Heart left ventricle (tissue), 16 donors: ENCODE data around the gene CPNE9. TPM values are rescaled to one million over a fixed set of nuclear protein-coding genes. Genes with fewer than 3 reads are reported as not detected.
A peak's percentile ranks its signal among the peaks of the same experiment; 100 is the strongest.

Experiments
- ATAC-seq, 4 donors: fragments of 200-7000 bp; cut with Tn5 transposase; one replicate each; pipeline ENCODE4 v1.9.1; 2020 to 2022; ENCODE audit warnings: moderate library complexity in 4 of 4, mild to moderate bottlenecking in 3 of 4, moderate number of reproducible peaks in 1 of 4
- DNase-seq, 5 donors: peaks; one replicate each; pipeline ENCODE4 v3.0.0-alpha.2; 2020
- H3K27ac ChIP-seq, 12 donors: fragments of 200-600 bp; sonication (generic) in 4 of 12; one replicate each; pipeline versions ENCODE4 v1.5.0 to v1.8.0; 2016 to 2022; ENCODE audit warnings: mild to moderate bottlenecking in 2 of 12
- H3K27me3 ChIP-seq, 9 donors: fragments of 200-600 bp; sonication (generic) in 2 of 9; one replicate each; pipeline versions ENCODE4 v1.5.1 to v1.8.0; 2016 to 2022; ENCODE audit warnings: mild to moderate bottlenecking in 3 of 9
- H3K36me3 ChIP-seq, 9 donors: fragments of 200-600 bp; sonication (generic) in 2 of 9; one replicate each; pipeline versions ENCODE4 v1.5.0 to v1.8.0; 2018 to 2022; ENCODE audit warnings: mild to moderate bottlenecking in 2 of 9
- H3K4me1 ChIP-seq, 12 donors: fragments of 200-600 bp; sonication (generic) in 4 of 12; one replicate each; pipeline versions ENCODE4 v1.5.0 to v1.8.0; 2016 to 2022; ENCODE audit warnings: mild to moderate bottlenecking in 3 of 12
- H3K4me3 ChIP-seq, 12 donors: fragments of 200-600 bp; sonication (generic) in 4 of 12; one replicate each; pipeline versions ENCODE4 v1.5.0 to v1.8.0; 2017 to 2022; ENCODE audit warnings: mild to moderate bottlenecking in 9 of 12, moderate library complexity in 4 of 12
- H3K9me3 ChIP-seq, 12 donors: fragments of 200-600 bp; sonication (generic) in 4 of 12; one replicate each; pipeline versions ENCODE4 v1.5.0 to v1.8.0; 2016 to 2022; ENCODE audit warnings: mild to moderate bottlenecking in 1 of 12
- POLR2A ChIP-seq, 2 donors: fragments of 450-650 bp; IDR thresholded peaks; one replicate each; pipeline ENCODE4 v1.6.1; 2017; ENCODE audit warnings: antibody characterized with exemption in 2 of 2, mild to moderate bottlenecking in 2 of 2, moderate library complexity in 2 of 2
- WGBS, 4 donors: extraction: QIAGEN DNeasy Blood & Tissue Kit in 2 of 4; methylation state at CpG; one replicate each; pipeline versions ENCODE4 v1.1.5 to v1.1.7; 2013 to 2018; 5-methylcytosine and 5-hydroxymethylcytosine counted together
- intact Hi-C, 10 donors: fragments of 100-400 bp; cut with DNase I; formaldehyde crosslinking; loops; one replicate each; pipeline versions ENCODE4 v1.11.1 to v1.14.2; 2022
- polyA plus RNA-seq, 2 donors: library from polyadenylated mRNA; stranded (reverse); fragments of 200-250 nt; gene quantifications; one replicate each; pipeline ENCODE4 v1.2.3, GENCODE V29; 2013
- total RNA-seq, 9 donors: library from RNA; depleted of rRNA in 2 of 9; stranded (reverse); fragments of >200 nt in 2 of 9; fragmentation: NEBNext Ultra II Directional in 3 of 9; extraction: Animal tissue kit (Norgen Biotek cat#: 25700) in 3 of 9; gene quantifications; one replicate each; pipeline versions ENCODE4 v1.1.0 to v1.2.4, GENCODE V29; 2016 to 2023
- TF ChIP-seq, protein P1 (sequence below), 12 donors: fragments of 200-600 bp; sonication (generic) in 4 of 12; IDR thresholded peaks; one replicate each; pipeline versions ENCODE4 v1.5.0 to v1.8.0; 2018 to 2022; ENCODE audit warnings: antibody characterized with exemption in 12 of 12, mild to moderate bottlenecking in 5 of 12
- donor health status: ischemic (EF 13 %, LVEDD 7.1; RV severe dilation, severe dysfunction).
- donor health status: healthy with polysubstance abuse.
- donor health status: DM: no; HTN: yes; CAD: no.
- donor health status: DM: no; HTN: no; CAD: no.
- donor health status: ischemic (EF 25% LVEDD 6.9; RV normal size, moderate dysfunction).
- donor health status: ischemic (EF 25% LVEDD 5.7; RV mildly dilated, moderate dysfunction).
- donor health status: healthy.
- donor health status: DM: yes; HTN: yes; CAD: no.
- donor health status: ischemic (EF 35%, LVEDD 5.7; RV mildly dilated, moderate dysfunction).
- donor health status: nonischemic (EF 11% LVEDD 7.7; RV severe dilation, severe dysfunction).
- donor health status: DM: yes; HTN: yes; CAD: no.
- donor health status: PGD.
- donor health status: ischemic (EF 29% LVEDD 5.4; RV normal size, mild dysfunction).
- donor health status: nonischemic (EF 23%, LVEDD 6.1; RV moderate dilation, normal function).

The CPNE9 gene
- total and polyA plus RNA-seq, 11 donors = 0.04 TPM; not detected in 10

DNA sequence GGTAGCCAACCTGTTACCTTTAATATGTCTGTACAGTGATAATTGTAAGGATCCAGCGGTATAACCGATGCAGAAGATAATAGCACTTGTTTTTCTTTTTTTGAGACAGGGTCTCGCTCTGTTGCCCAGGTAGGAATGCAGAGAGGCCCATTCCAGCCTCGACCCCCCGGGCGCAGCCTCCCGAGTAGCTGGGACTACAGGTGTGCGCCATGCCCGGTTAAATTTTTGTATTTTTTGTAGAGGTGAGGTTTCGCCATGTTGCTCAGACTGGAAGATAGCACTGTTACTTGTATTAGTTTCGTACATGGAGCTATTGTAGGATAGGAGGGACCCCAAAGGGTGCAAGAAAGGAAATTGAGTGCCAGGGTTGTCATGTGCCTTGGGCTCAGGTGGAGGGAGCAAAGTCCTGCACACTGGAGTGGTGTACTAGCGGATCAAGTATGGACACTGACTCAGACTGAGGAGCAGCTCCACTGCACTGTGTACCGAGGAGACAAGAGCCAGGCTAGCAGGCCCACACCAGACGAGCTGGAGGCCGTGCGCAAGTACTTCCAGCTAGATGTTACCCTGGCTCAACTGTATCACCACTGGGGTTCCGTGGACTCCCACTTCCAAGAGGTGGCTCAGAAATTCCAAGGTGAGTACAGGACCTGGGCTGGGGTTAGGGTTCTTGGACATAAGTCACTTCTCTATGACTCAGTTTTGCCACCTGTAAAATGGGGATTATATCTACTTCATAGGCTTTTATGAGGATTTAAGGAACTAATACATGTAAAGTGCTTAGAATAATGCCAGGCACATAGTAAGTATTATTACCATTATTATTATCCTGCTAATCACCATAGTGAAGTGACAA is 47.2 kb downstream of the CPNE9 start:
- DNase-seq = no peak
- intact Hi-C loops = loop anchor here in 4 of 10 donors (1.0 to 5.0 kb wide), 4 partner anchors 19 to 42 kb away; partner anchors contain the start of genes ARPC4 (in 2 of the 4), TADA3 (in 2 of the 4), BRPF1 (in 1 of the 4) and CAMK1 (in 1 of the 4)
- ATAC-seq = no peak
- H3K9me3 ChIP-seq = no peaks in the 10 kb centered on the region
- peak overlapping the region in 11 of 12 donors; percentile 86 to 97 (median 91) for H3K27ac ChIP-seq
- H3K4me3 ChIP-seq = peak overlapping the region; percentile 33 to 81 (median 65)
- no peak for TF ChIP-seq POLR2A (IDR thresholded peaks at IDR 0.05)
- TF ChIP-seq, protein P1, sequence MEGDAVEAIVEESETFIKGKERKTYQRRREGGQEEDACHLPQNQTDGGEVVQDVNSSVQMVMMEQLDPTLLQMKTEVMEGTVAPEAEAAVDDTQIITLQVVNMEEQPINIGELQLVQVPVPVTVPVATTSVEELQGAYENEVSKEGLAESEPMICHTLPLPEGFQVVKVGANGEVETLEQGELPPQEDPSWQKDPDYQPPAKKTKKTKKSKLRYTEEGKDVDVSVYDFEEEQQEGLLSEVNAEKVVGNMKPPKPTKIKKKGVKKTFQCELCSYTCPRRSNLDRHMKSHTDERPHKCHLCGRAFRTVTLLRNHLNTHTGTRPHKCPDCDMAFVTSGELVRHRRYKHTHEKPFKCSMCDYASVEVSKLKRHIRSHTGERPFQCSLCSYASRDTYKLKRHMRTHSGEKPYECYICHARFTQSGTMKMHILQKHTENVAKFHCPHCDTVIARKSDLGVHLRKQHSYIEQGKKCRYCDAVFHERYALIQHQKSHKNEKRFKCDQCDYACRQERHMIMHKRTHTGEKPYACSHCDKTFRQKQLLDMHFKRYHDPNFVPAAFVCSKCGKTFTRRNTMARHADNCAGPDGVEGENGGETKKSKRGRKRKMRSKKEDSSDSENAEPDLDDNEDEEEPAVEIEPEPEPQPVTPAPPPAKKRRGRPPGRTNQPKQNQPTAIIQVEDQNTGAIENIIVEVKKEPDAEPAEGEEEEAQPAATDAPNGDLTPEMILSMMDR (IDR thresholded peaks at IDR 0.05) = no peak
- 45 to 55% (median 51%) methylated on average over 17 of the region's 17 CpGs for WGBS, 4 donors
- no peaks in the 10 kb centered on the region for H3K27me3 ChIP-seq
- H3K4me1 ChIP-seq = peaks cover 4 to 43% (median 27%) of the 10 kb centered on the region in 12 donors
- peaks cover 0 to 65% (median 54%) of the 10 kb centered on the region in 9 donors for H3K36me3 ChIP-seq

DNA sequence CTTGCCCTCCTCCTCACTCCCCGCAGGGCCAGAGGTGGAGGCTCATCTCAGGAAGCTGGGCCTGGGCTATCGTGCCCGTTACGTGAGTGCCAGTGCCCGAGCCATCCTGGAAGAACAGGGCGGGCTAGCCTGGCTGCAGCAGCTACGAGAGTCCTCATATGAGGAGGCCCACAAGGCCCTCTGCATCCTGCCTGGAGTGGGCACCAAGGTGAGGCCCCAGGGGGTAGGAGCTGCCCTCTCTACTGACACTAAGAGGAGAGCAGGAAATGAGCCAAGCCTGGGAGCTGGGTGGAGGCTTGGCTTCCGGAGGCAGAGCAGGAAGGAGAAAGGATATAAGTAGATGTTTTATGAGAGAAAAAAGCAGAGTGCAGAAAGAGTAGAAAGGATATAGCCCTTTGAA is 51.0 kb downstream of the CPNE9 start:
- intact Hi-C loops = loop anchor here in 3 of 10 donors (5.0 kb wide), 2 partner anchors 33 to 38 kb away; partner anchors contain the start of genes ARPC4 (in 2 of the 3) and TADA3 (in 2 of the 3)
- TF ChIP-seq, protein P1 (IDR thresholded peaks at IDR 0.05) = no peak
- TF ChIP-seq POLR2A (IDR thresholded peaks at IDR 0.05) = no peak
- H3K9me3 ChIP-seq = no peaks in the 10 kb centered on the region
- no peaks in the 10 kb centered on the region for H3K27me3 ChIP-seq
- no peak for DNase-seq
- peaks cover 4 to 35% (median 22%) of the 10 kb centered on the region in 12 donors for H3K4me1 ChIP-seq
- H3K4me3 ChIP-seq = no peak overlapping the region
- H3K27ac ChIP-seq = peak overlapping the region in 7 of 12 donors; percentile 0 to 63 (median 40)
- peaks cover 0 to 80% (median 63%) of the 10 kb centered on the region in 9 donors for H3K36me3 ChIP-seq
- 55 to 72% (median 66%) methylated on average over 4 to 8 of the region's 8 CpGs for WGBS, 4 donors
- ATAC-seq = no peak

DNA sequence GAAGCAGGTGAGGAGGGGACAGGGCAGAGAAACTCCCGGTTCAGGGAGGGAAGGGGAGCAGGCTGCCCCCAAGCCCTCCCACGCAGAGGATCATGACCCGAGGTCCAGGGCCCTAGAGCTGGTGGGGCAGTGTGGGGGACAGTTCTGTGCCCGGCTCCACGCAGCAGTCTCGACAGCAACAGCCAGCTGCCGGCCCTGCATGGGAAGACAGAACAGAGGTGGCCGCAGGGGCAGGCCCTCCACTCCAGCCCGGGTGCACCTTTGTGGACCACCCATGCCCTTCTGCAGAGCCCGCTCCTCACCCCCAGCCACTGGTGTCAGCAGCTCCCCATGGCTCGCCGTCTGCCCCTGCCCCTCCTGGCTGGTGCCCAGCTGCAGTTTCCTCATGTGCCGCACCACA is 53.8 kb downstream of the CPNE9 start:
- Histone ChIP-seq H3K36me3 (peaks cover 0 to 92% (median 75%) of the 10 kb centered on the region in 9 donors), H3K4me1 (peaks cover 0 to 17% (median 9%) of the 10 kb centered on the region in 12 donors), H3K27me3 (no peaks in the 10 kb centered on the region), H3K4me3 (no peak overlapping the region), H3K9me3 (no peaks in the 10 kb centered on the region), H3K27ac (no peak overlapping the region)
- 88 to 94% (median 93%) methylated on average over 4 to 13 of the region's 13 CpGs for WGBS, 4 donors
- DNase-seq = no peak
- no peak for TF ChIP-seq POLR2A (IDR thresholded peaks at IDR 0.05)
- TF ChIP-seq, protein P1 (IDR thresholded peaks at IDR 0.05) = no peak
- intact Hi-C loops = no loop called here
- no peak for ATAC-seq

GRCh38 chr3:9760779-9761505 is 57.3 kb downstream of the CPNE9 start:
- no peaks in the 10 kb centered on the region for H3K9me3 ChIP-seq
- H3K27me3 ChIP-seq = no peaks in the 10 kb centered on the region
- peaks cover 0 to 95% (median 69%) of the 10 kb centered on the region in 9 donors for H3K36me3 ChIP-seq
- DNase-seq = no peak
- H3K4me3 ChIP-seq = no peak overlapping the region
- TF ChIP-seq POLR2A (IDR thresholded peaks at IDR 0.05) = no peak
- TF ChIP-seq, protein P1 (IDR thresholded peaks at IDR 0.05) = no peak
- no peak overlapping the region for H3K27ac ChIP-seq
- 95 to 97% (median 95%) methylated on average over 10 of the region's 10 CpGs for WGBS, 4 donors
- no peak for ATAC-seq
- intact Hi-C loops = no loop called here
- no peaks in the 10 kb centered on the region for H3K4me1 ChIP-seq
